NCI-H82 (cell line): ENCODE data around the gene SLC28A1.
"Not testable (repeated sequence)": the region's sequence is repeated elsewhere in the genome, so short reads cannot be mapped to it uniquely, and the experiment has no call there.

Experiments used
- DNase-seq: peaks from one replicate; lab custom pipeline; 2025; lab: John Stamatoyannopoulos, UW

Gene SLC28A1

DNA sequence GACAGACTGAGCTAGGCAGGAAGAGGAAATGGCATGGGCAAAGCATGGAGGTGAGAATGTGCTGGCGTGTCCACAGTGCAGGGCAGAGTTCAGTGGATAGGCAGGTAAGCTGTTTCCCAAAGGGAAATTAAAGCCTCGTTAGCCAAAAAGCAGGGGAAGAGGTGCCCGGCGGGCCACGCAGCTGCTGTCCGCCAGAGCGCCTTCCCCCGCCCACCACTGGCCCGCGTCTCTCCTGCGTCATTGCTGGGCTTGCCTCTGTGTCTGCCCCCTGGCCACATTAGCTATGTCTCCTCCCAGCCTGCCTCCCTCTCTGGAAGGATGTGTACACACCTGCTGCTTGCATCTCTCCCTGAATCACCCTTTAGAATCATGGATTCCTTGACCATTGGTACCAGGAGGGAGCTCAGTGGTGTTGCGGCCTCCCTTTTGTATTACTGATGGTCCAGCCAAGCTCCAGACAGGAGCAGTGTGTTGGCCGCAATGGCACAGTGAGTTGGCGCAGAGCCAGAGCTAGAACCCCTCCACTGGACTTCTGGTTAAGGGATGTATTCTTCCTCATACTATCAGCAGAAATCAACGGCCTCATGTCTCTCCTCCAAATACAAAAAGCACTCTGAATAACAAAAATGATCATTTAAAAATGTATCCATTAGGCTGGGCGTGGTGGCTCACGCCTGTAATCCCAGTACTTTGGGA lies 26.6 kb downstream of the SLC28A1 start:
- no peak for DNase-seq

DNA sequence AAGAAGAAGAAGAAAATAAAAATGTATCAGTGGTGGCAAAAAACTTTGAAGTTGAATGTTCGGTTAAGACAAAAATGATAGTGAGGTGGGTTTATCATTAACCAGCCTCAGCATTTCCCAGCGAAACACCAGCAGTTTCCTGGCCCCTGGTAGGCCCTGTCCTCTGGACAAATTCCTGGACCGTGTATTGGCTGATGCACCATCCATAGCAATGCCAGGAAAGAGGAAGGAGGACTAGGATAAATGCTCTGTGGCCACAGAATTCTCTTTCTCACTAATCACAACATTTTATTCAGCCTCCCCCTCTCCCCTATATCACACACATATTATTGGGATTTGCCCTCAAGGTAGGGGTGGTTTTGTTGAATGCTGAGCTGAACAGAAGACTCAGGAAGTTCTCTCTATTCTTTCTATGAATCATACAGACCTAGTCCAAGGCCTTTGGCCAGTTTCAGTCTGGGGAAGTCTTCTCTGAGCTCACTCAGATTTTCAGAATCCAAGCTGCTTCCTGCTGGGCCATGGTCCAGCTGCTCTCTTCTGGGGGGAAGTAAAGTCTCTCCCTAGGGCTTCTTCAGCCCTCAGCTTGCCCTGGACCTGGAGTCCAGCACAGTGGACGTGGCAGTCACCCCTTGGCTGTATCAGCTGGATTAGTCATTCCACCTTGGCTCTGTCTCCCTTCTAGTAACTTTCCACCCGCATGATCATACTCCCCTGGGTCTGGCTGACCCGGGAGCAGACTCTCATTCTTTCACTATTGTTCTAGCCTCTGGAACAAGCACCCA lies 27.6 kb downstream of the SLC28A1 start:
- DNase-seq: no peak

DNA sequence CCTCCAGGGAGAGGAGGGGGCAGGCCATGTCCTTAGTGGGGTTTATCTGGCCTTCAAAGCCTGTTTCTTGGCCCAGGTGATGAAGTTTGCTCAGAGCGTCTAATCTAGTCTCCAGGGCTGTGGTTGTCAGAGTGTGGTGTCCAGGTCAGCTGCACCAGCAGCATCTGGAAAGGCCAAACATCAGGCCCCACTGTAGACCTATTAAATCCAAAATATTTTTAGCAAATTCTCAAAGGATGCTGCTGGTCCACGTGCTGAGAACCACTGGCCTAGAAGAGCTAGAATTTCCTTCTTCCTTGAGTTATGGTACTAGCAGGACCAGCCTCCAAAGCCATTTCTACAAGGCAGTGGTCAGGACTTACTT lies 28.9 kb downstream of the SLC28A1 start:
- no peak for DNase-seq

DNA sequence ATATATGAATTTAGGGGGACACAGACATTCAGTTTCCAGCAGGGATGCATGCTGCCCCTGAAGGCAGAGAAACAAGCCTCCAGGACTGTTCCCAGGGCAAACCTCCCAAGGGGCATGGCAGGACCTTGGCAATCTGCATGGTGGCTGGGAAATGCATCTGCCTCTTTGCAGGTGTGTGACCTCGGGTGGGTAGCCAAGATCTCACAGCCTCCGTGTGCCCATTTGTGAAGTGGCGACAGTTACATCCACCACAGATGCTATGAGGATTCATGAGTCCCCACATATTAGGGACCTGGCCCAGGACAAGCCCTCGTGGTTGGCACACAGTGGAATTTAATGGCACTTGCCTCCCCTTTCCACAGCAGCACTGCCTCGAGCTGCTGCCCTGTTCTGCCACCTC lies 29.9 kb downstream of the SLC28A1 start:
- no peak for DNase-seq

- no peak for DNase-seq
These were observed 30.6 kb downstream of the SLC28A1 start for GRCh38 chr15:84914909-84915605.

- no peak for DNase-seq
These were observed 31.1 kb downstream of the SLC28A1 start for GRCh38 chr15:84915606-84915958.

- no peak for DNase-seq
These were observed 33.0 kb downstream of the SLC28A1 start for GRCh38 chr15:84917452-84917851.

DNA sequence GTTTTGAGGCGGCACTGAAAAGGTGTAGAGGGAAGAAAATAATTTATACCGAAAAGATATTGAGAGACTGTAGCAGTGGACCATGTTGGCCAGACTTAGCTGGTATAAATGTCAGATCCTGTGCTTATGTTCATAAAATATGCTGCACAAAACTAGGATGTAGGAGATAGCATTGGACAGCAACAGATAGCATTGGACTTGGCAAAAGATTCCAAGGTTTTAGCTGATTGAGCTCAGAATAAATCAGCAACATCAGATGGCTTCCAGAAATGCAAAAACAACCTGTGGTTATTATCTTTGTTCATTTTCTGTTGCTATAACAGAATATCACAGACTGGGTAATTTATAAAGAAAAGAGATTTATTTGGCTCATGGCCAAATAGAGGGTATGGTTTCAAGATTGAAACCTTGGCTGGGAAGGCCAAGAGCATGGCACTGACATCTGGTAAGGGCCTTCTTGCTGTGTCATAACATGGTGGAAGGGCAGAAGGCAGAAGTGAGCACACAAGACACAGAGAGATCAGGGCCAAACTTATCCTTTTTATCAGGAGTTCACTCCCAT lies 34.7 kb downstream of the SLC28A1 start:
- DNase-seq: no peak

GRCh38 chr15:84921121-84921520 lies 36.7 kb downstream of the SLC28A1 start:
- DNase-seq: no peak

- no peak for DNase-seq
These were observed 38.1 kb downstream of the SLC28A1 start for GRCh38 chr15:84922530-84922929.

DNA sequence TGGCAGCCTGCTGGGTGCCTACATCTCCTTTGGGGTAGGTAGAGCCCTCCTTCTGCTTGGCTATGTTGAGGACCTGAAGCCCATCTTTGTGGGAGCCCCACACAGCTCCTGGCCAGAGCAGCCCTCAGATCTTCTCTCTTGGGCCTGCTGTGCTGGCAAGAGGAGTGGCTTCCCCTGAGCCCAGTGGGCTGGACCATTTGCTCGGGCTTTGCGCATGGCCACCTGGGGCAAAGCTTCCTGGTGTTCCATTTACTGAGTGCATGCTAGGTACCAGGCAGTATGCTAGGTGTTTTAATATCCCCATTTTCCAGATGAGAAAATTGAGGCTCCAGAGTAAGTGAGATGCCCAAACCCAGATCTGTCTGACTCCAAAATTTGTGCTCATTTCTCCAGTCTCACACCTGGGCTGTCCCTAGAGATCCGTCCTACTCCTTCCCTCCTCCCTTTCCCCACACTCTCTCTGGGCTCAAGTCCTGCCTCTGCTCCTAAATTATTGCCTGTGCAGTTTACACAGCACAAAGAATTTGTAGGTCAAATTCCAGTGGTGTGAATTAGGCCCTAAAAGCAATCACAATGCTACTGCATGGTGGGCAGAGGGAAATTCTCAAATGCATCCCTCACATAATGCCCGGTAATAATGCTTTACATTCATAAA lies 39.7 kb downstream of the SLC28A1 start:
- no peak for DNase-seq

DNA sequence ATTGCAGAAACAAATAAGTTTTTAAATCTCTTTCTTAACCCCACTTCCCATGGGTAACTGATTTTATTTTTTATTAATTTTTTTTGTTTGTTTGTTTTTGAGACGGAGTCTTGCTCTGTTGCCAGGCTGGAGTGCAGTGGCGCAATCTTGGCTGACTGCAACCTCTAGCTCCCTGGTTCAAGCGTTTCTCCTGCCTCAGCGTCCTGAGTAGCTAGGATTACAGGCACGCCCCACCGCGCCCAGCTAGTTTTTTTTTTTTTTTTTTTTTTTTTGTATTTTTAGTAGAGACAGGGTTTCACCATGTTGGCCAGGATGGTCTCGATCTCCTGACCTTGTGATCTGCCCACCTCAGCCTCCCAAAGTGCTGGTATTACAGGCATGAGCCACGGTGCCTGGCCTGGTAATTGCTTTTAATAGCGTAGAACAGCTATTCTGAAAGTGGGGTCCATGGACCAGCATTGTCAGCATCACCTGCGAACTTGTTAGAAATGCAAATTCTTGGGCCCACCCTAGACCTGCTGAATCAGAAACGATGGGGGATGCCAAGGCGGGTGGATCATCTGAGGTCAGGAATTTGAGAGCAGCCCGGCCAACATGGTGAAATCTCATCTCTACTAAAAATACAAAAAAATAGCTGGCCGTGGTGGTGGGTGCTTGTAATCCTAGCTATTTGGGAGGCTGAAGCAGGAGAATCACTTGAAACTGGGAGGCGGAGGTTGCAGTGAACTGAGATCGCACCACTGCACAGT lies 40.5 kb downstream of the SLC28A1 start:
- not testable (repeated sequence) for DNase-seq

- no peak for DNase-seq
These were observed 41.4 kb downstream of the SLC28A1 start for GRCh38 chr15:84925906-84926305.

DNA sequence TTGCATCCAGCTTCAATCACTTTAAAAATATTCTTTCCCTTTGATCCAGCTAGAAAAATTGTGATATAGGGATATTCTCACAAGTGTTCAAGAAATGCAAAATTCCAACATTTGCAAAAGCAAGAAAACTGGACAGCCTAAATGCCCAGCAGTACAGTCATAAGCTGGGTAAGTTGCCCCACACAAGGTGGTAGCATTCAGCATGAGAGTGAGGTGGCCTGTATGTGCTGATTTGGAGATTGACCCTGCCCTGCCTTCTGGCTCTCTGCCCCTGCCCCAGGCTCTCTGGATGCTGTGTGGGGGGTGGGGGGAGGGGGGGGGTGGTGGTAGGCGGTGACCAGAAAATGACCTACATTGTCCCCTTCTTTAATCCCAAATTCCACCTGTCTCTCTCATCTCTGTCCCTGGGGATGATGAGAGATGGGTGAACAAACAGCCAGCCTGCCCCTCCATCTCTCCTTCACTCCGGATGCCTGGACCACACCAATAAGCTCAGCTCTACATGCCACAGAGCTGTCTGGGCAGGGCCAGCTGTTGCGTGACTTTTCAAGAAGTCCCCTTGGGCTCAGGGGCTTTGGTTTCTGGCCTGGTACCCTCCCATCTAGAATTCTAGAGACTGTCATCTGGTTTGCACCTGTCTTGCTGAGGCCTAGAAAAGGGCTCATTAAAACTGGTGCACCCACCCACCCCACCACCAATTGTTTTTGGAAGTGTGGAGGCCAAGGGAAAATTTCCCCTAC lies 42.2 kb downstream of the SLC28A1 start:
- DNase-seq: no peak

DNA sequence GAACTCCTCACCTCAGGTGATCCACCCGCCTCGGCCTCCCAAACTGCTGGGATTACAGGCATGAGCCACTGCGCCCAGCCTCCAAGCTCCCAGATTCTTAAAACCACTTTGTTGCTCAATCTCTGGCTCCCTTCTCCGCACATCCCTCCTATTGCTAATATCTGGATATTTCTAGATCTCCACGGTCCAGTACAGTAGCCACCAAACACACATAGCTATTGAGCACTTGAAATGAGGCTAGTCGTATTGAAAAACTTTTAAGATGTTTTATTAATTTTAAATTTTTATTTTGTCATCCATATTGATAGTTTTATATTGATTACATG lies 44.3 kb downstream of the SLC28A1 start:
- DNase-seq: no peak

DNA sequence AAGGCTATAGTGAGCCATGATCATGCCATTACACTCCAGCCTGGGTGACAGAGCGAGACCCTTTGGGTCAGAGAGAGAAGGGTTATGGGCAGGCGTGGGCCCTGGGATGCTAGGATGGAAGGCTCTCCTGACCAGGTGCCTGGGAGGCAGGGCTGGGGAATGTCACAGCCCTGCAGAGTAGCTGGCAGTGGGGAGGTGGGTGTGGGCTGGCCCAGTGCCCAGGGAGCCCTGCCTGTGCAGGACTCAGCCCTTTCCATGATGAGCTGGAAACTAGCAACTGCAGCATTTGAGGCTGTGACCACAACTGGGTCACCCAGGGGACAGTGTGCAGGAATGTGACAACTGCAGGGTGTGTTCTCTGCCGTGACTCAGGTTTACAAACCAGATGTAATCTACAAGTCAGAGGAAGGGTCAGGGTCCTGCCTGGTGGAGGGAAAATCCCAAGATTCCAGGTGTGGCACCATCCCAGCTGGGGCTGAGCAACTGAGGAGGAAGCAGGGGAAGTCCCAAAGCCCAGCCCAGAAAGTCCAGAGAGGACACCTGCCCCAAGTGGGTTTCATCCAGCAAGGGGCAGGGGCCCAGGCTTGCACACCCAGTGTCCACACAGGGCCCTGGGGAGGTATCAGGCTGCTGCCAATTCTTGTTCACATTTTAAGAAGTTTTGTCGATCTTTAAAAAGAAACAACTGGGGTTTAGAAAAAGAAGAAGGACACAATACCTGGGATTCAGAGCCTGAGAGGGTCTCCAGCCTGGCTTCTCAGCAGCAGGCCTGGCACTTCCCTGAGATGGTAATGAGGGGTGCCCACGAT lies 45.5 kb downstream of the SLC28A1 start:
- DNase-seq: no peak

GRCh38 chr15:84934942-84935729 lies 50.7 kb downstream of the SLC28A1 start:
- no peak for DNase-seq

GRCh38 chr15:84937144-84937543 lies 52.7 kb downstream of the SLC28A1 start:
- no peak for DNase-seq

DNA sequence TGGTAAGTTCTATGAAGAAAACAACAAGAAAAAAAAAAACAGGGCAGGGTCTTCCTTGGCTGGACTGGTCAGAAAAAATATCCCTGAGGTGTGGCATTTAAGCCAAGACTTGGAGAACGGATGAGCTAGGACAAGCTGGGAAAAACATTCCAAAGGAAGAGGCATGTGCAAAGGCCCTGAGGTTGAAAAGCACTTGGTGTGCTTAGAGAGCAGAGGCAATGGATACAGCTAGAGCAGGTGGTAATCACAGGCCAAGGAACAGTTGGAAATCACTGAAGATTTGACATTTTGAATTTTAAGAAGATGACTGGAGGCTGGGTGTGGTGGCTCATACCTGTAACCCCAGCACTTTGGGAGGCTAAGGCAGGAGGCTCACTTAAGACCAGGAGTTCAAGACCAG lies 54.3 kb downstream of the SLC28A1 start:
- no peak for DNase-seq
